ENCODE measurements around the gene ZNF154.

DNA sequence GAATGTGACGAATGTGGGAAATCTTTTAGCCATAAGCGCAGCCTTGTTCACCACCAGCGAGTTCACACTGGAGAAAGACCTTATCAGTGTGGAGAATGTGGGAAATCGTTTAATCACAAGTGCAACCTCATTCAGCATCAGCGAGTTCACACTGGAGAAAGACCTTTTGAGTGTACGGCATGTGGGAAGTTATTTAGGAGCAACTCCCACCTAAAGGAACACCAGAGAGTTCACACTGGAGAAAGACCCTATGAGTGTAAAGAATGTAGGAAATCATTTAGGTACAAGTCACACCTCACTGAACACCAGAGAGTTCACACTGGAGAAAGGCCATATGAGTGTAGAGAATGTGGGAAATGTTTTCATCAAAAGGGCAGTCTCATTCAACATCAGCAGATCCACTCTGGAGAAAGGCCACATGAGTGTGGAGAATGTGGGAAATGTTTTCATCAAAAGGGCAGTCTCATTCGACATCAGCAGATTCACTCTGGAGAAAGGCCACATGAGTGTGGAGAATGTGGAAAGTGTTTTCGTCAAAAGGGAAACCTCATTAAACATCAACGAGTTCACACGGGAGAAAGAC lies 45.2 kb upstream of the ZNF154 start:
- TF ChIP-seq CTCF (IDR thresholded peaks at IDR 0.05 in 4 of 5, conservative IDR thresholded peaks at IDR 0.05 in 1 of 5) (no peak), POLR2A (IDR thresholded peaks at IDR 0.05) (no peak)

All from gastrocnemius medialis (tissue), 4 donors.